K562 (cell line): ENCODE results near the gene MAN1A1. TPM values are rescaled to one million over a fixed set of nuclear protein-coding genes. Genes with fewer than 3 reads are reported as not detected.

ENCODE experiments used
- ASH1L ChIP-seq: fragments of 450-650 bp; IDR thresholded peaks from 2 replicates; pipeline ENCODE4 v1.6.1; 2018; ENCODE audit warnings: borderline replicate concordance, mild to moderate bottlenecking, low read depth; ENCODE audit not compliant: partially characterized antibody
- CBX2 ChIP-seq: fragments of 200-600 bp; sonication (generic); IDR thresholded peaks from one replicate; pipeline ENCODE4 v1.6.1; 2012; ENCODE audit warnings: mild to moderate bottlenecking, low read length, inconsistent platforms; ENCODE audit not compliant: insufficient read depth, poor library complexity, severe bottlenecking
- ELF4 ChIP-seq: fragments of 450-650 bp; formaldehyde crosslinking; IDR thresholded peaks from 2 replicates; pipeline ENCODE4 v1.4.0; 2022; ENCODE audit warnings: missing genetic modification characterization
- EP300 ChIP-seq: IDR thresholded peaks from 2 replicates; pipeline ENCODE4 v1.6.1; 2012; ENCODE audit warnings: low read length, improper control_type of control experiment
- EP400 ChIP-seq: fragments of 450-650 bp; IDR thresholded peaks from 2 replicates; pipeline ENCODE4 v1.6.1; 2017; ENCODE audit warnings: antibody characterized with exemption, mild to moderate bottlenecking, moderate library complexity
- EZH2 ChIP-seq: IDR thresholded peaks from 2 replicates; pipeline ENCODE4 v1.6.1; 2012; ENCODE audit warnings: low read depth, mild to moderate bottlenecking, inconsistent platforms, low read length, borderline replicate concordance
- GATA2 ChIP-seq: sonication (generic); formaldehyde crosslinking; IDR thresholded peaks from 2 replicates; pipeline ENCODE4 v1.4.0; 2020; ENCODE audit warnings: mild to moderate bottlenecking, missing genetic modification reagents
- HDGF ChIP-seq: fragments of 450-650 bp; IDR thresholded peaks from 2 replicates; pipeline ENCODE4 v1.6.1; 2016
- HEY1 ChIP-seq: fragments of 250-450 bp; sonication (Bioruptor Pico); IDR thresholded peaks from 2 replicates; pipeline ENCODE4 v1.5.0; 2020; ENCODE audit warnings: mild to moderate bottlenecking, moderate library complexity, borderline replicate concordance
- KDM4B ChIP-seq, 2 experiments: fragments of 450-650 bp in 1 of 2; sonication (generic) in 1 of 2; IDR thresholded peaks; 2 replicates each; pipeline ENCODE4 v1.6.1; 2016 to 2017; ENCODE audit warnings: borderline replicate concordance in 2 of 2, antibody characterized with exemption in 1 of 2, low read depth in 1 of 2, mild to moderate bottlenecking in 1 of 2
- MYC ChIP-seq, 2 experiments: fragments of 250-450 bp in 1 of 2; sonication (Bioruptor Pico) in 1 of 2; IDR thresholded peaks; 2 replicates each; pipeline versions ENCODE4 v1.5.1 to v1.6.1; 2012 to 2021; ENCODE audit warnings: low read depth in 2 of 2, borderline replicate concordance in 1 of 2, improper control_type of control experiment in 1 of 2, low read length in 1 of 2, mild to moderate bottlenecking in 1 of 2, moderate library complexity in 1 of 2
- POLR2G ChIP-seq: fragments of 200-400 bp; formaldehyde crosslinking; IDR thresholded peaks from 2 replicates; pipeline ENCODE4 v1.6.1; 2017; ENCODE audit warnings: low read depth, mild to moderate bottlenecking, antibody characterized with exemption, low read length, moderate library complexity
- RBM15 ChIP-seq: fragments of 200-400 bp; formaldehyde crosslinking; IDR thresholded peaks from 2 replicates; pipeline ENCODE4 v1.6.1; 2018; ENCODE audit warnings: mild to moderate bottlenecking, low read length, moderate library complexity; ENCODE audit not compliant: insufficient read depth
- SMAD4 ChIP-seq: fragments of 250-450 bp; sonication (Bioruptor Pico); conservative IDR thresholded peaks from 2 replicates; pipeline ENCODE4 v1.8.0; 2021; ENCODE audit warnings: inconsistent platforms, mild to moderate bottlenecking, moderate library complexity
- STAT5B ChIP-seq: fragments of 250-450 bp; sonication (Bioruptor Pico); IDR thresholded peaks from 2 replicates; pipeline ENCODE4 v1.8.0; 2021; ENCODE audit warnings: mild to moderate bottlenecking, inconsistent platforms
- TCF7L2 ChIP-seq: fragments of 150-350 bp; IDR thresholded peaks from 2 replicates; pipeline ENCODE4 v1.6.1; 2016; ENCODE audit warnings: low read depth, mild to moderate bottlenecking, low read length, moderate library complexity
- XRCC4 ChIP-seq: IDR thresholded peaks from one replicate; pipeline ENCODE4 v1.6.1; 2011; ENCODE audit not compliant: insufficient read depth, insufficient read length; ENCODE audit errors: extremely low read depth
- ZBED1 ChIP-seq: IDR thresholded peaks from 2 replicates; pipeline ENCODE4 v1.6.1; 2014
- ZNF140 ChIP-seq: fragments of 250-450 bp; sonication (Bioruptor Pico); IDR thresholded peaks from 2 replicates; pipeline ENCODE4 v1.8.0; 2021; ENCODE audit warnings: moderate library complexity, mild to moderate bottlenecking, inconsistent platforms
- ZNF175 ChIP-seq: fragments of 200-800 bp; sonication (Bioruptor generic); IDR thresholded peaks from 2 replicates; pipeline ENCODE4 v1.6.1; 2016; ENCODE audit warnings: low read depth, mild to moderate bottlenecking, missing genetic modification characterization, missing compliant biosample characterization
- ZNF707 ChIP-seq: fragments of 250-450 bp; sonication (Bioruptor Pico); conservative IDR thresholded peaks from 2 replicates; pipeline ENCODE4 v1.8.0; 2022; ENCODE audit warnings: inconsistent platforms, mild to moderate bottlenecking, moderate library complexity
- polyA plus RNA-seq, 8 experiments: library from polyadenylated mRNA; depleted of rRNA in 4 of 8; stranded (reverse) in 5 of 8; unstranded in 3 of 8; fragments of >200 nt; fragmentation: Nextera tagmentation in 2 of 8; fragmentation: Illumina TruSeq in 1 of 8; extraction: Ambion mirVana in 2 of 8; extraction: Trizol in 1 of 8; gene quantifications; 2 replicates each; pipeline versions ENCODE4 v1.2.1 to v1.2.3, GENCODE V29; 2011 to 2014; ENCODE audit warnings: inconsistent platforms in 1 of 8, missing spikeins in 1 of 8
- total RNA-seq, 7 experiments: library from RNA; depleted of rRNA in 6 of 7; stranded (reverse); fragments of >200 nt in 6 of 7; fragmentation: Illumina TruSeq in 2 of 7; extraction: Trizol in 2 of 7; gene quantifications; 2 replicates each; pipeline versions ENCODE4 v1.2.1 to v1.2.3, GENCODE V29; 2011 to 2021; ENCODE audit warnings: low replicate concordance in 1 of 7
- TF ChIP-seq, protein P1 (sequence below): fragments of 450-650 bp; formaldehyde crosslinking; IDR thresholded peaks from 2 replicates; pipeline ENCODE4 v1.4.0; 2020; ENCODE audit warnings: mild to moderate bottlenecking, moderate library complexity
- TF ChIP-seq, protein P2 (sequence below): sonication (generic); formaldehyde crosslinking; IDR thresholded peaks from 2 replicates; pipeline ENCODE4 v1.8.0; 2022; ENCODE audit warnings: mild to moderate bottlenecking, missing genetic modification reagents

MAN1A1 gene
- total and polyA plus RNA-seq, 9 of the 15 experiments (the other 6 are each of a cell fraction or from before 2014, with no cell fraction given) = 24.5 to 78.4 (median 59.7) TPM

DNA sequence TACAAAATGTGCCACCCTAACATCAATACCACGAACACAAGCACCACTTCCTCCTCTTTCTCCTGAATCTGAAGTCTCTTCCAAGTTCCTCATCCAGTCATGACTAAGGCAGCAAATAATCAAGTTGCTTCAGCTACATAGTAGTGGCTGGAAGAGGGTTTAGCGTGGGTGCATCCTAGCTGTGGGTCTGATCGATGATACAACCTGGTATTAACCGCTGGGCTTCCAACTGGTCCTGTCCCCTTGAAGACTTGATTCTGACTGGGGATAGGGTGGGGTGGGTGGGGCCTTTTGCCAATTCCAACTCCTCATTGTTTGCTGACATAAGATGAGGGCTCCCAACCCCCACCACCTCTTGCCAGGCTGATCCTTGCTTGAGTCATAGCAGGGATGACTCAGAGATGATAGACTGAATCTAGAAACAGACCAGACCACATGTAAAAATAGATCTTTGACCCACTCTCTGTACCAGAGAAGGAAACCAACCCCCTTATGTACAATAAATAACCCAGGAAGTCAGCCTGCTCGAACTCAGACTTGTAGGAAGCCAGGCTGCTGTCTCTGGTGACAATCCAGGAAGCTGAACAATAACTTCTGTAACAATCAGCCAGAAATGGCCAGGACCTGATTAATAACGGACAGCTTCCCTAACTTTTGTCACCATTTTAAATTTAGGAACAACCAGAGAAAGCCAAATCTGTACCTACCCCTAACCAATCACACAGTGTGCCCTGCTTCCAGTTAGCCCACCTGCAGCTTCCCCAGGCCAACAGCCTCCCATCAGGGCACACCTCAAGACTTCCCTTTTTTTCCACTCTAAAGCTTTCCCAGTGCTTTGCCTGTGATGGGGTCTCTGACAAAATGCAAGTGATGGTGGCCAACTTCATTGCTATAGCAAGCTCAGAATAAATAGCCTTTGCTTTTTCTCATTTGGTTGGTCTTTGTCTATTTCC lies 202.2 kb downstream of the MAN1A1 start (continued):
- peak; percentile 68 for TF ChIP-seq EP400
- peak; percentile 82 for TF ChIP-seq SMAD4
- peak; percentile 53; the same call in 1 of the 2 replicates for TF ChIP-seq MYC (IDR thresholded peaks at IDR 0.05; ENCODE audit: low read depth, low read length)
- TF ChIP-seq MYC (CRISPR knock-in tag; IDR thresholded peaks at IDR 0.05; ENCODE audit: borderline replicate concordance, low read depth) = no peak
- no peak for TF ChIP-seq ELF4 (CRISPR knock-in tag)
- no peak for TF ChIP-seq RBM15
- no peak for TF ChIP-seq EZH2
- no peak for TF ChIP-seq TCF7L2
- TF ChIP-seq, protein P1, sequence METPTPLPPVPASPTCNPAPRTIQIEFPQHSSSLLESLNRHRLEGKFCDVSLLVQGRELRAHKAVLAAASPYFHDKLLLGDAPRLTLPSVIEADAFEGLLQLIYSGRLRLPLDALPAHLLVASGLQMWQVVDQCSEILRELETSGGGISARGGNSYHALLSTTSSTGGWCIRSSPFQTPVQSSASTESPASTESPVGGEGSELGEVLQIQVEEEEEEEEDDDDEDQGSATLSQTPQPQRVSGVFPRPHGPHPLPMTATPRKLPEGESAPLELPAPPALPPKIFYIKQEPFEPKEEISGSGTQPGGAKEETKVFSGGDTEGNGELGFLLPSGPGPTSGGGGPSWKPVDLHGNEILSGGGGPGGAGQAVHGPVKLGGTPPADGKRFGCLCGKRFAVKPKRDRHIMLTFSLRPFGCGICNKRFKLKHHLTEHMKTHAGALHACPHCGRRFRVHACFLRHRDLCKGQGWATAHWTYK (CRISPR knock-in tag) = no peak
- TF ChIP-seq ZNF707 (CRISPR knock-in tag) = no peak
- TF ChIP-seq, protein P2, sequence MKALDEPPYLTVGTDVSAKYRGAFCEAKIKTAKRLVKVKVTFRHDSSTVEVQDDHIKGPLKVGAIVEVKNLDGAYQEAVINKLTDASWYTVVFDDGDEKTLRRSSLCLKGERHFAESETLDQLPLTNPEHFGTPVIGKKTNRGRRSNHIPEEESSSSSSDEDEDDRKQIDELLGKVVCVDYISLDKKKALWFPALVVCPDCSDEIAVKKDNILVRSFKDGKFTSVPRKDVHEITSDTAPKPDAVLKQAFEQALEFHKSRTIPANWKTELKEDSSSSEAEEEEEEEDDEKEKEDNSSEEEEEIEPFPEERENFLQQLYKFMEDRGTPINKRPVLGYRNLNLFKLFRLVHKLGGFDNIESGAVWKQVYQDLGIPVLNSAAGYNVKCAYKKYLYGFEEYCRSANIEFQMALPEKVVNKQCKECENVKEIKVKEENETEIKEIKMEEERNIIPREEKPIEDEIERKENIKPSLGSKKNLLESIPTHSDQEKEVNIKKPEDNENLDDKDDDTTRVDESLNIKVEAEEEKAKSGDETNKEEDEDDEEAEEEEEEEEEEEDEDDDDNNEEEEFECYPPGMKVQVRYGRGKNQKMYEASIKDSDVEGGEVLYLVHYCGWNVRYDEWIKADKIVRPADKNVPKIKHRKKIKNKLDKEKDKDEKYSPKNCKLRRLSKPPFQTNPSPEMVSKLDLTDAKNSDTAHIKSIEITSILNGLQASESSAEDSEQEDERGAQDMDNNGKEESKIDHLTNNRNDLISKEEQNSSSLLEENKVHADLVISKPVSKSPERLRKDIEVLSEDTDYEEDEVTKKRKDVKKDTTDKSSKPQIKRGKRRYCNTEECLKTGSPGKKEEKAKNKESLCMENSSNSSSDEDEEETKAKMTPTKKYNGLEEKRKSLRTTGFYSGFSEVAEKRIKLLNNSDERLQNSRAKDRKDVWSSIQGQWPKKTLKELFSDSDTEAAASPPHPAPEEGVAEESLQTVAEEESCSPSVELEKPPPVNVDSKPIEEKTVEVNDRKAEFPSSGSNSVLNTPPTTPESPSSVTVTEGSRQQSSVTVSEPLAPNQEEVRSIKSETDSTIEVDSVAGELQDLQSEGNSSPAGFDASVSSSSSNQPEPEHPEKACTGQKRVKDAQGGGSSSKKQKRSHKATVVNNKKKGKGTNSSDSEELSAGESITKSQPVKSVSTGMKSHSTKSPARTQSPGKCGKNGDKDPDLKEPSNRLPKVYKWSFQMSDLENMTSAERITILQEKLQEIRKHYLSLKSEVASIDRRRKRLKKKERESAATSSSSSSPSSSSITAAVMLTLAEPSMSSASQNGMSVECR = no peak
- no peak for TF ChIP-seq STAT5B (CRISPR knock-in tag)
- TF ChIP-seq HDGF = no peak
- TF ChIP-seq GATA2 (CRISPR knock-in tag) = no peak
- no peak for TF ChIP-seq KDM4B (IDR thresholded peaks at IDR 0.05; ENCODE audit: borderline replicate concordance in 2 of 2, low read depth in 1 of 2)
- no peak for TF ChIP-seq CBX2
- no peak for TF ChIP-seq HEY1 (CRISPR knock-in tag)
- TF ChIP-seq ZNF175 (CRISPR knock-in tag) = no peak
- no peak for TF ChIP-seq ZNF140 (CRISPR knock-in tag)
- TF ChIP-seq ZBED1 = no peak
- peak; percentile 87 for TF ChIP-seq EP300
- TF ChIP-seq POLR2G = no peak
- TF ChIP-seq XRCC4 = no peak
- no peak for TF ChIP-seq ASH1L
